K562 (cell line): Measurements from ENCODE around the gene DRAXIN.

Experiments used
- BCOR ChIP-seq: fragments of 450-650 bp; IDR thresholded peaks from 2 replicates; pipeline ENCODE4 v1.6.1; 2016
- CBFB ChIP-seq: sonication (generic); formaldehyde crosslinking; IDR thresholded peaks from 2 replicates; pipeline ENCODE4 v1.4.0; 2020; ENCODE audit warnings: mild to moderate bottlenecking, missing genetic modification reagents
- KLF10 ChIP-seq: fragments of 250-450 bp; sonication (Bioruptor Pico); IDR thresholded peaks from 2 replicates; pipeline ENCODE4 v1.6.1; 2021; ENCODE audit warnings: matching md5 sums
- MYC ChIP-seq, 2 experiments: fragments of 250-450 bp in 1 of 2; sonication (Bioruptor Pico) in 1 of 2; IDR thresholded peaks; 2 replicates each; pipeline versions ENCODE4 v1.5.1 to v1.6.1; 2012 to 2021; ENCODE audit warnings: low read depth in 2 of 2, borderline replicate concordance in 1 of 2, improper control_type of control experiment in 1 of 2, low read length in 1 of 2, mild to moderate bottlenecking in 1 of 2, moderate library complexity in 1 of 2
- YY1 ChIP-seq, 3 experiments: IDR thresholded peaks; 2 replicates each; pipeline ENCODE4 v1.6.1; 2011; ENCODE audit warnings: low read length in 2 of 3, mild to moderate bottlenecking in 2 of 3, moderate library complexity in 2 of 3, borderline replicate concordance in 1 of 3, control low read depth in 1 of 3, low read depth in 1 of 3; ENCODE audit not compliant: insufficient read depth in 3 of 3, insufficient replicate concordance in 2 of 3, control insufficient read depth in 1 of 3, insufficient read length in 1 of 3; ENCODE audit errors: extremely low read depth in 1 of 3
- ZNF12 ChIP-seq: sonication (generic); formaldehyde crosslinking; IDR thresholded peaks from 2 replicates; pipeline ENCODE4 v1.4.0; 2020; ENCODE audit warnings: mild to moderate bottlenecking, missing genetic modification reagents
- TF ChIP-seq, protein P1 (sequence below): sonication (generic); formaldehyde crosslinking; IDR thresholded peaks from 2 replicates; pipeline ENCODE4 v1.9.0; 2022; ENCODE audit warnings: mild to moderate bottlenecking, missing genetic modification reagents
- TF ChIP-seq, protein P2 (sequence below), 3 experiments: IDR thresholded peaks in 2 of 3; conservative IDR thresholded peaks in 1 of 3; 2 replicates each; pipeline ENCODE4 v1.5.1; 2011 to 2012; ENCODE audit warnings: low read length in 3 of 3, mild to moderate bottlenecking in 3 of 3, control low read depth in 2 of 3, improper control_type of control experiment in 1 of 3, inconsistent platforms in 1 of 3, low read depth in 1 of 3, mixed read lengths in 1 of 3, moderate library complexity in 1 of 3; ENCODE audit not compliant: insufficient read depth in 2 of 3
- TF ChIP-seq, protein P3 (sequence below): sonication (generic); formaldehyde crosslinking; IDR thresholded peaks from 2 replicates; pipeline ENCODE4 v1.8.1; 2023; ENCODE audit warnings: mild to moderate bottlenecking, missing genetic modification reagents

DNA sequence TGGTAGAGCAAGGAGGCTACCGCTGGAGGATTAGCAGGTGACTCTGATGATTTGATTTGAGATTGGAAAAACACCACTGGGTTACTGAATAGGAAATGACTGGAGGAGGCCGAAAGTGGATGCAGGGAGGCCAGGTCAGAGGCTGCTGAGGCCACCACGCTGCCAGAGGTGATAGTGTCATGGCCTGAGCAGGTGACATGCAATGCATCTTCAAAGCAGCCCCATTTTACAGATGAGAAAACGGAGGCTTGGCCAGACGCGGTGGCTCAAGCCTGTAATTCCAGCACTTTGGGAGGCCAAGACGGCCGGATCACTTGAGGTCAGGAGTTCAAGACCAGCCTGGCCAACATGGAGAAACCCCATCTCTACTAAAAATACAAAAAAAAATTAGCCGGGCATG lies 83.2 kb downstream of the DRAXIN start:
- no peak for TF ChIP-seq MYC (IDR thresholded peaks at IDR 0.05; ENCODE audit: low read depth, low read length)
- TF ChIP-seq MYC (CRISPR knock-in tag; IDR thresholded peaks at IDR 0.05; ENCODE audit: borderline replicate concordance, low read depth) = no peak
- no peak for TF ChIP-seq YY1 (IDR thresholded peaks at IDR 0.05; ENCODE audit: borderline replicate concordance in 1 of 3, control insufficient read depth in 1 of 3, extremely low read depth in 1 of 3, insufficient read depth in 3 of 3, insufficient read length in 1 of 3, insufficient replicate concordance in 2 of 3, low read depth in 1 of 3, low read length in 2 of 3)
- TF ChIP-seq ZNF12 (CRISPR knock-in tag) = no peak
- no peak for TF ChIP-seq KLF10 (CRISPR knock-in tag)
- TF ChIP-seq, protein P1, sequence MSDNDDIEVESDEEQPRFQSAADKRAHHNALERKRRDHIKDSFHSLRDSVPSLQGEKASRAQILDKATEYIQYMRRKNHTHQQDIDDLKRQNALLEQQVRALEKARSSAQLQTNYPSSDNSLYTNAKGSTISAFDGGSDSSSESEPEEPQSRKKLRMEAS (CRISPR knock-in tag) = no peak
- TF ChIP-seq, protein P2, sequence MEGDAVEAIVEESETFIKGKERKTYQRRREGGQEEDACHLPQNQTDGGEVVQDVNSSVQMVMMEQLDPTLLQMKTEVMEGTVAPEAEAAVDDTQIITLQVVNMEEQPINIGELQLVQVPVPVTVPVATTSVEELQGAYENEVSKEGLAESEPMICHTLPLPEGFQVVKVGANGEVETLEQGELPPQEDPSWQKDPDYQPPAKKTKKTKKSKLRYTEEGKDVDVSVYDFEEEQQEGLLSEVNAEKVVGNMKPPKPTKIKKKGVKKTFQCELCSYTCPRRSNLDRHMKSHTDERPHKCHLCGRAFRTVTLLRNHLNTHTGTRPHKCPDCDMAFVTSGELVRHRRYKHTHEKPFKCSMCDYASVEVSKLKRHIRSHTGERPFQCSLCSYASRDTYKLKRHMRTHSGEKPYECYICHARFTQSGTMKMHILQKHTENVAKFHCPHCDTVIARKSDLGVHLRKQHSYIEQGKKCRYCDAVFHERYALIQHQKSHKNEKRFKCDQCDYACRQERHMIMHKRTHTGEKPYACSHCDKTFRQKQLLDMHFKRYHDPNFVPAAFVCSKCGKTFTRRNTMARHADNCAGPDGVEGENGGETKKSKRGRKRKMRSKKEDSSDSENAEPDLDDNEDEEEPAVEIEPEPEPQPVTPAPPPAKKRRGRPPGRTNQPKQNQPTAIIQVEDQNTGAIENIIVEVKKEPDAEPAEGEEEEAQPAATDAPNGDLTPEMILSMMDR (IDR thresholded peaks at IDR 0.05 in 2 of 3, conservative IDR thresholded peaks at IDR 0.05 in 1 of 3; ENCODE audit: insufficient read depth in 2 of 3, low read depth in 1 of 3, low read length in 3 of 3) = no peak
- no peak for TF ChIP-seq CBFB (CRISPR knock-in tag)
- TF ChIP-seq BCOR = peak; percentile 95
- TF ChIP-seq, protein P3, sequence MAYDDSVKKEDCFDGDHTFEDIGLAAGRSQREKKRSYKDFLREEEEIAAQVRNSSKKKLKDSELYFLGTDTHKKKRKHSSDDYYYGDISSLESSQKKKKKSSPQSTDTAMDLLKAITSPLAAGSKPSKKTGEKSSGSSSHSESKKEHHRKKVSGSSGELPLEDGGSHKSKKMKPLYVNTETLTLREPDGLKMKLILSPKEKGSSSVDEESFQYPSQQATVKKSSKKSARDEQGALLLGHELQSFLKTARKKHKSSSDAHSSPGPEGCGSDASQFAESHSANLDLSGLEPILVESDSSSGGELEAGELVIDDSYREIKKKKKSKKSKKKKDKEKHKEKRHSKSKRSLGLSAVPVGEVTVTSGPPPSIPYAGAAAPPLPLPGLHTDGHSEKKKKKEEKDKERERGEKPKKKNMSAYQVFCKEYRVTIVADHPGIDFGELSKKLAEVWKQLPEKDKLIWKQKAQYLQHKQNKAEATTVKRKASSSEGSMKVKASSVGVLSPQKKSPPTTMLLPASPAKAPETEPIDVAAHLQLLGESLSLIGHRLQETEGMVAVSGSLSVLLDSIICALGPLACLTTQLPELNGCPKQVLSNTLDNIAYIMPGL (CRISPR knock-in tag) = no peak
